NCI-H510A (cell line): ENCODE results near the gene MCC.

Source experiments
- DNase-seq: peaks from one replicate; lab custom pipeline; 2025; lab: John Stamatoyannopoulos, UW

MCC gene

GRCh38 chr5:113053511-113053995, 434.7 kb downstream of the MCC start:
- DNase-seq, result no peak

- DNase-seq, result no peak
Observed at GRCh38 chr5:113052041-113052795, 436.0 kb downstream of the MCC start.

- no peak for DNase-seq
Observed at GRCh38 chr5:113050721-113051382, 437.4 kb downstream of the MCC start.

DNA sequence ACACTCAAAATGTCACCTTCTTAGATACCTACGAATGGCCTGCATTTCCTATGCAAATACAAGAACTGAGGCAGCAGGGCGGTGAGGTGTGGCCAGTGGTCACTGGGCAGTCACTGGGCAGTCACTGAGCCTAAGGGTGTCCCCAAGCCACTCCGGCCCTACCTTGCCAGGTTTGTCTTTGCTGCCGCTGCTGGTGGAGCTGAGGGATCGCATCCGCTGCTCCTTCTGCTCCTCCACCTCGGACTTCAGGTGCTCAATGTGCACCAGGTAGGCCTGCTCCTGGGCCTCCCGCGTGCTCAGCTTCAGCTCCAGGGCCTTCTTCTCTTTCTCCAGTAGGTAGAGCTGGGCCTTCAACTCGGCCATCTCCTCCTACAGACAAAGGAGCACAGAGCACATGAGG, 439.3 kb downstream of the MCC start:
- no peak for DNase-seq

GRCh38 chr5:113047733-113048652, 440.3 kb downstream of the MCC start:
- no peak for DNase-seq

- DNase-seq, result no peak
Observed at GRCh38 chr5:113047234-113047633, 441.0 kb downstream of the MCC start.

DNA sequence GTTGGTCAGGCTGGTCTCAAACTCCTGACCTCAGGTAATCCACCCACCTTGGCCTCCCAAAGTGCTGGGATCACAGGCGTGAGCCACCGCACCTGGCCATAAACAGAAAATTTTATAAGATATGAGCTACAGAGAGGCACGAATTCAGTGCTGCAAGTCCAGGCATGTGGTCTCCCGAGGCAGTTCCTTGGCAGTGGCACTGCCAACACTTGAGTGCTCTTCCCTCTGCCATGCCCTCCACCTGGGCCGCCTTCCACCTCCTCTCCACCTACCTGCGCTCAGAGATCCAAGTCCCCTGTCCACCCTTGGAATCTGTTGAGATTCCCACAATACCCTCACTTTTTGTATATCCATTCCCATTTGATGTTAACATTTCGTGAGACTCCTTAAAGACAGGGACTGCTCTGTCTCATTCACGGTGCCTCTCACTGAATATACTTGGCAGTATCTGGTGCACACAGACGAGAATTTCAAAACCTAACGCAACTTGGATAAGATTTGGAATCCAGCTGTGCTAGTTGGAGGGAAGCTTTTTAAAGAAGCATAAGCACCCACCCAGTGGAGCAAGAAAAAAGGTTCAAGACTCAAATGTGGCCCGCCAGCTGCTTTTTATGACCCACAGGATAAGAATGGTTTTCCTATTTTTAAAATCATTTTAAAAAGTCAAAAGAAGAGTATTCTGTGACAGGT, 443.3 kb downstream of the MCC start:
- DNase-seq, result no peak

GRCh38 chr5:113043491-113043931, 444.7 kb downstream of the MCC start:
- DNase-seq, result no peak

- DNase-seq, result no peak
Observed at GRCh38 chr5:113042491-113043243, 445.6 kb downstream of the MCC start.

DNA sequence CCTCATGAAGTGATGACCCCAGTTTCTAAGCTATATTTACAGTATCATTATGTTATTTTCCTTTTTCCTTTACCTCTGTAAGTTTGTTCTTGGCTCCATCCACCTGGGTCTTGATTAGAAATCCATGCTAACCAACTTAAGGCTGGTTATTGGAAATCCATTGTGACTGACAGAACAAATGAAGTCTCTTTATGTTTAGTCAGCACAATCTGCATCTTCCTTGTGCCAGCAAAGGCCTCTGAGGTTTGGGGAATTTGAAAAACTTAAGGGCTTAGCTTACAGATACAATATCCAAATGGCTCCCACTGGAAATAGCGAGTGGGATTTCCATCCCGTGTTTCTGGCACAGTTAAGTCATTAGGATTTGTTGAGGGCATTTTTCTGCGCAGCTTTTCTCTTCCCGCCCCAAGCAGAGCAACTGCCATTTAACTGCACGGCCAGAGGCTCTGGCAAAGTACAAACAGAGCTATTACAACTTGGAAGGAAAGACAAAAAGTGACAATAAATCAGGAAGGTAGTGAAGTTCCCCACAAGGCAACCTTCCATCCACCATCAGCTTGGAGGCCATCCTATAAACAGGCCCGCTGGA, 447.5 kb downstream of the MCC start:
- DNase-seq, result no peak

DNA sequence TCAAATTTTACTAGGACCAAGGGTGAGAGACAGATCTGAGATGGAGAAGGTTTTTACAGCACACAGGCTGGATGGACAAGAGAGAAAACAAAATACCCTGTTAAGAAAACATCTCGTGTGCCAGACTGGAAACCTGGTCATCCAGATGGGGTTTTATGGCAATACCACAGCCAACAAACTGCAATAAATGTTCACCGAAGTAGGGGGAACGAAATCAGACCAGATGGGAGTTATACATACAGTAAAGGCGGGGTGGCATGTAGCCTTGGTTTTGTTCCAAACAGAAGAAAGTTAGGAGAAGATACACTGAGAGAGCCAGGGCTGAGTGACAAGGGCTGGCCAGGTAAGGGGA, 448.3 kb downstream of the MCC start:
- no peak for DNase-seq

GRCh38 chr5:113039229-113039933, 448.9 kb downstream of the MCC start:
- DNase-seq, result no peak

DNA sequence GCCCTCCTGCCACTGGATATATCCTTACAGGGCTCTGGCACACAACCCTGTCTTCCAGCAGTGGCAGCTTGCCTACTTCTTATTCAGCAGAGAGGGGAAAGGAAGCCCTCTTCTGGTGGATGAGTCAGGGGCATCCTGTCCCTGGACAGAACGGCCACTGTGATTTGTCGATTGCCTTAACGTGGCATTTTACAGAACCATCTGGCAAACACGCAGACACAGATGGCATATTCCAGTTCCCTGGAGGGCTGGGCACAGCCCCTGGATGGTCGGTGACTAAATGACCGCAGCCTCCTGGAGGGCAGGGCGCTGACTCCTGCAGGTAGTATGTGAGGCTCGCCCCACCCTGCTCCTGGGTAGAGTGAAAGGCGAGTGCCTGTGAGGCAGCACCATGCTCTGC, 449.5 kb downstream of the MCC start:
- no peak for DNase-seq

DNA sequence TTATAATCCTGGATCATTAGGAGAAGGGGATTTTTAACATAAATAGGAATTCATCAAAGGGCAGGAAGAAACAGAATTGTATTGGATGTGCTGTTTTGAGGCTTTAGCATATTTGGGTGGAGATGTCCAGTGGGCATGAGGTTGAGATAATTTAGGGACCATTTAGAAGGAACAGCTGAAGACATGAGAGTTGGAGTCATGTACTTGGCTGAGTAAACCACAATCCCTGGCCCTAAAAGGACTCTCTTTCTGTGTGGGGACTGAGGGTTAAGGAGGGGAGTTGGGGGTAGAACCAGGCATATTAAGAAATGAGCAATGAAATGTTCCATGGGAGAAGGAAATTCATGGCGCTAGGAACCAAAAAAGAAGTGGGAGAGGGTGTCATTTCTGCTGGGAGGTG, 450.1 kb downstream of the MCC start:
- DNase-seq, result no peak

GRCh38 chr5:113036826-113037225, 451.4 kb downstream of the MCC start:
- no peak for DNase-seq

GRCh38 chr5:113036321-113036720, 451.9 kb downstream of the MCC start:
- no peak for DNase-seq

GRCh38 chr5:113035096-113035495, 453.2 kb downstream of the MCC start:
- no peak for DNase-seq

DNA sequence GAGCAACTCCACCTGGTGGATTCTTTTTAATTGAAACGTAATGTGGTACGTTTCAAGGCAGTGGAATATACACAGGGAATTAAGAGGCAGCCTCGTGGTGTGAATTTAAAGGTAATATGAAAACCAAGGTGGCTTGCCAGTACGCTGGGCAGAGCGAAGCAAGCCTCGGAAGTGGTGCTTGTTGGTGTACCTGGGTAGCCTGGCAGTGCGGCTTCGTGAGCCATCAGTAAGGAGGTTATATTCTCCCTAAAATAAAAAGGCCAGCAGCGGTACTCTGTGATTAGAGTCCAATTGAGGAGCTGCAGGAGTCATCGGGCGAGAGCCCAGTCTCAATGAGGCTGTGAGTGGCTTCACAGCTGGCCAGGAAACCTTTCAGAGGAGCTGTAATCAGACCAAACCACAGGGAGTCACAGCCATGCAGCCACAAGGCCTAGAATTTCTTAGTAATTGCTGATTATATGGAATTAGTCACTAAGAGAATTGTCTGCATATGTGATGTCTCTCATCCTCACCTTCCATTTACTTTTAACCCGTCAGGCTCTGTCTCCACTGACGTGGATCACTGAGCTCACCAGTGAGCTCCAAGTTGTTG, 454.0 kb downstream of the MCC start:
- DNase-seq, result no peak

- DNase-seq, result no peak
Observed at GRCh38 chr5:113031557-113031956, 456.7 kb downstream of the MCC start.

- no peak for DNase-seq
Observed at GRCh38 chr5:113031104-113031503, 457.1 kb downstream of the MCC start.
